DOHH2 (cell line): ENCODE measurements around the gene MSH5.

Experiments used
- H3F3A ChIP-seq: fragments of 200-600 bp; sonication (generic), shearing (Covaris generic); 2 replicates; pipeline ENCODE4 v1.6.0; 2016; ENCODE audit warnings: antibody characterized with exemption, mild to moderate bottlenecking; ENCODE audit not compliant: control insufficient read depth, insufficient read depth
- H3K27ac ChIP-seq: fragments of 200-600 bp; sonication (generic); 2 replicates; pipeline ENCODE4 v1.5.1; 2014; ENCODE audit warnings: low read depth, mild to moderate bottlenecking, low read length, moderate library complexity
- H3K27me3 ChIP-seq: fragments of 200-600 bp; sonication (generic); 2 replicates; pipeline ENCODE4 v1.6.1; 2014; ENCODE audit warnings: mild to moderate bottlenecking, low read length, mixed read lengths; ENCODE audit not compliant: control insufficient read depth
- H3K36me3 ChIP-seq: fragments of 200-600 bp; sonication (generic); 2 replicates; pipeline ENCODE4 v1.6.1; 2014; ENCODE audit warnings: mild to moderate bottlenecking, low read length, moderate library complexity, mixed read lengths; ENCODE audit not compliant: control insufficient read depth
- H3K4me1 ChIP-seq: fragments of 200-600 bp; sonication (generic); 2 replicates; pipeline ENCODE4 v1.6.1; 2014; ENCODE audit warnings: mild to moderate bottlenecking, low read length, mixed read lengths; ENCODE audit not compliant: control insufficient read depth
- H3K4me2 ChIP-seq: fragments of 200-600 bp; sonication (generic); 2 replicates; pipeline ENCODE4 v1.6.0; 2014; ENCODE audit warnings: mild to moderate bottlenecking, low read length, moderate library complexity
- H3K4me3 ChIP-seq: fragments of 200-600 bp; sonication (generic); 2 replicates; pipeline ENCODE4 v1.5.1; 2014; ENCODE audit warnings: mild to moderate bottlenecking, low read length, mixed read lengths
- H3K79me2 ChIP-seq: fragments of 200-600 bp; sonication (generic); 2 replicates; pipeline ENCODE4 v1.6.1; 2014; ENCODE audit warnings: mild to moderate bottlenecking, low read length, mixed read lengths; ENCODE audit not compliant: control insufficient read depth
- H3K9me2 ChIP-seq: fragments of 200-600 bp; sonication (generic); replicated peaks from 2 replicates; pipeline ENCODE4 v1.6.1; 2014; ENCODE audit warnings: mild to moderate bottlenecking, low read length, mixed read lengths; ENCODE audit not compliant: control insufficient read depth
- H3K9me3 ChIP-seq: fragments of 200-600 bp; sonication (generic); 2 replicates; pipeline ENCODE4 v1.6.1; 2014; ENCODE audit warnings: antibody characterized with exemption, low read length, mixed read lengths; ENCODE audit not compliant: control insufficient read depth, insufficient read depth
- H4K20me1 ChIP-seq: fragments of 200-600 bp; sonication (generic); 2 replicates; pipeline ENCODE4 v1.6.0; 2014; ENCODE audit warnings: low read depth, mild to moderate bottlenecking, antibody characterized with exemption, low read length, moderate library complexity; ENCODE audit not compliant: control insufficient read depth, insufficient read depth
- EZH2phosphoT487 ChIP-seq: fragments of 200-600 bp; sonication (generic); IDR thresholded peaks from 2 replicates; pipeline ENCODE4 v1.6.1; 2017; ENCODE audit warnings: borderline replicate concordance, mild to moderate bottlenecking, antibody characterized with exemption, low read length, moderate library complexity, mixed read lengths
- TF ChIP-seq, protein P1 (sequence below): fragments of 200-600 bp; sonication (generic); IDR thresholded peaks from one replicate; pipeline ENCODE4 v1.5.1; 2014; ENCODE audit warnings: antibody characterized with exemption, mild to moderate bottlenecking, low read depth, low read length; ENCODE audit not compliant: poor library complexity, severe bottlenecking

Gene MSH5

DNA sequence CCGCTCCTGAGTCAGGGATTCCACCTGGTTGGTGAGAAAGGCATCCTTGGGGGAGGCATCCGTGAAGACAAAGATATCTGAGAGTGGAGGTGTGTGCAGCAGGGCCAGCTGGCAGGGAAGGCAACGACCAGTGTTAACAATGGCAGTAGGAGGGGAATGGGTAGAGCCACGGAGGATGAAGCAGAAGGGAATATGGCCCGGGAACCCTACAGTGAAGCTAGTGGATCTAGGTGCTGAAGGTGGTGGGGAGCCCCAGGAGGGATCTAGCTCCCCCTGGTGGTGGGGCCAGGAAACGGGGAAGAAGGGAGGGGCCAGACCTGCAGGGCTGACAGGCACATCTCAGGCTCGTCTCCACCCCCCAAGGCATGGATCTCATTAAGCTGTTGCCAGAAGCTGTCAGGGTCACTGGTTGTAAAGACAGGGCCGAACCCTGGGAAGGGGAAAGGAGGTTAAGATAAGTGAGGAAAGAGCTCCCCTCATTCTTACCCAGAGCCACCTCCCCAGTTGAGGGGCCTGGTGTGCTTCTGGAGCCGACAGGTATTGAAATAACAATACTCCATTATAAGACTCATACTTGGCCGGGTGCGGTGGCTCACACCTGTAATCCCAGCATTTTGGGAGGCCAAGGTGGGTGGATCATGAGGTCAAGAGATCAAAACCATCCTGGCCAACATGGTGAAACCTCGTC lies 30.0 kb downstream of the MSH5 start:
- no peaks in the 10 kb centered on the region for H3K27me3 ChIP-seq
- H3K4me2 ChIP-seq: no peak overlapping the region
- H4K20me1 ChIP-seq: no peaks in the 10 kb centered on the region
- H3K27ac ChIP-seq: no peak overlapping the region
- TF ChIP-seq, protein P1, sequence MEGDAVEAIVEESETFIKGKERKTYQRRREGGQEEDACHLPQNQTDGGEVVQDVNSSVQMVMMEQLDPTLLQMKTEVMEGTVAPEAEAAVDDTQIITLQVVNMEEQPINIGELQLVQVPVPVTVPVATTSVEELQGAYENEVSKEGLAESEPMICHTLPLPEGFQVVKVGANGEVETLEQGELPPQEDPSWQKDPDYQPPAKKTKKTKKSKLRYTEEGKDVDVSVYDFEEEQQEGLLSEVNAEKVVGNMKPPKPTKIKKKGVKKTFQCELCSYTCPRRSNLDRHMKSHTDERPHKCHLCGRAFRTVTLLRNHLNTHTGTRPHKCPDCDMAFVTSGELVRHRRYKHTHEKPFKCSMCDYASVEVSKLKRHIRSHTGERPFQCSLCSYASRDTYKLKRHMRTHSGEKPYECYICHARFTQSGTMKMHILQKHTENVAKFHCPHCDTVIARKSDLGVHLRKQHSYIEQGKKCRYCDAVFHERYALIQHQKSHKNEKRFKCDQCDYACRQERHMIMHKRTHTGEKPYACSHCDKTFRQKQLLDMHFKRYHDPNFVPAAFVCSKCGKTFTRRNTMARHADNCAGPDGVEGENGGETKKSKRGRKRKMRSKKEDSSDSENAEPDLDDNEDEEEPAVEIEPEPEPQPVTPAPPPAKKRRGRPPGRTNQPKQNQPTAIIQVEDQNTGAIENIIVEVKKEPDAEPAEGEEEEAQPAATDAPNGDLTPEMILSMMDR: peak; percentile 97
- no peak for TF ChIP-seq EZH2phosphoT487
- H3K79me2 ChIP-seq: no peaks in the 10 kb centered on the region
- no peaks in the 10 kb centered on the region for H3F3A ChIP-seq
- no peak overlapping the region for H3K4me3 ChIP-seq
- H3K9me2 ChIP-seq: no peaks in the 10 kb centered on the region
- H3K9me3 ChIP-seq: no peaks in the 10 kb centered on the region
- no peaks in the 10 kb centered on the region for H3K36me3 ChIP-seq
- H3K4me1 ChIP-seq: peaks cover 4% of the 10 kb centered on the region; the same call in 1 of the 2 replicates

GRCh38 chr6:31770860-31771259 lies 31.1 kb downstream of the MSH5 start:
- Histone ChIP-seq H3K4me3 (no peak overlapping the region), H3K9me3 (no peaks in the 10 kb centered on the region), H3K27me3 (no peaks in the 10 kb centered on the region), H3F3A (no peaks in the 10 kb centered on the region), H3K36me3 (no peaks in the 10 kb centered on the region), H3K4me1 (peaks cover 4% of the 10 kb centered on the region; the same call in 1 of the 2 replicates), H3K9me2 (no peaks in the 10 kb centered on the region), H3K4me2 (no peak overlapping the region), H3K27ac (no peak overlapping the region), H3K79me2 (no peaks in the 10 kb centered on the region), H4K20me1 (no peaks in the 10 kb centered on the region)
- no peak for TF ChIP-seq EZH2phosphoT487
- TF ChIP-seq, protein P1: no peak

GRCh38 chr6:31771992-31772358 lies 32.2 kb downstream of the MSH5 start:
- no peaks in the 10 kb centered on the region for H3K27me3 ChIP-seq
- H3K4me3 ChIP-seq: no peak overlapping the region
- H3K9me2 ChIP-seq: no peaks in the 10 kb centered on the region
- no peaks in the 10 kb centered on the region for H3K36me3 ChIP-seq
- H3K4me1 ChIP-seq: peaks cover 11% of the 10 kb centered on the region
- H3F3A ChIP-seq: no peaks in the 10 kb centered on the region
- H4K20me1 ChIP-seq: no peaks in the 10 kb centered on the region
- H3K79me2 ChIP-seq: no peaks in the 10 kb centered on the region
- no peak overlapping the region for H3K27ac ChIP-seq
- TF ChIP-seq, protein P1: no peak
- TF ChIP-seq EZH2phosphoT487: no peak
- H3K9me3 ChIP-seq: no peaks in the 10 kb centered on the region
- H3K4me2 ChIP-seq: no peak overlapping the region
